ENCODE data around the gene PRIM1. TPM values are rescaled to one million over a fixed set of nuclear protein-coding genes. Genes with fewer than 3 reads are reported as not detected.
"Not testable (repeated sequence)": the region's sequence is repeated elsewhere in the genome, so short reads cannot be mapped to it uniquely, and the experiment has no call there.

Gene PRIM1
- total RNA-seq, 2 experiments from 2014 or later, result 45.0 to 46.2 TPM

DNA sequence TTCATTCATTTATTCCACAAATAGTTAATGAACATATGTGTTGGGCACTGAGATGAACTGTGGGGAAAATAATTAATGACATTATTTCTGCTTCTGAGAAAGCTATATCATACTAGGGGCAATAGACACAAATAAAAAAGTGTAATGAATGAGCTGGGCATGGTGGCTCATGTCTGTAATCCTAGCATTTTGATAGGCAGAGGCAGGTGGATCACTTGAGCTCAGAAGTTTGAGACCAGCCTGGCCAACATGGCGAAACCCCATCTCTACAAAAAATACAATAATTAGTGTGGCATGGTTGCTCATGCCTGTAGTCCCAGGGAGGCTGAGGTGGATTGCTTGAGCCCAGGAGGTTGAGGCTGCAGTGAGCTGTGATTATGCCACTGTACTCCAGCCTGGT lies 5.8 kb upstream of the PRIM1 start:
- POLR2A ChIA-PET; H3K4me3 Mint-ChIP-seq; H3K27ac Mint-ChIP-seq; DNase-seq; H3K9me3 Mint-ChIP-seq; H3K36me3 Mint-ChIP-seq (ENCODE audit: low read depth); H3K27me3 Mint-ChIP-seq: not testable (repeated sequence)
- H3K4me1 Mint-ChIP-seq, result peaks cover 20% of the 10 kb centered on the region
- CTCF ChIA-PET, result interaction anchor here (0.9 to 7.2 kb wide), 10 partner anchors 11 to 354 kb away, joined by 3 to 66 read pairs (median 6); partner anchors contain the start of genes NACA, STAT6 and ZBTB39

DNA sequence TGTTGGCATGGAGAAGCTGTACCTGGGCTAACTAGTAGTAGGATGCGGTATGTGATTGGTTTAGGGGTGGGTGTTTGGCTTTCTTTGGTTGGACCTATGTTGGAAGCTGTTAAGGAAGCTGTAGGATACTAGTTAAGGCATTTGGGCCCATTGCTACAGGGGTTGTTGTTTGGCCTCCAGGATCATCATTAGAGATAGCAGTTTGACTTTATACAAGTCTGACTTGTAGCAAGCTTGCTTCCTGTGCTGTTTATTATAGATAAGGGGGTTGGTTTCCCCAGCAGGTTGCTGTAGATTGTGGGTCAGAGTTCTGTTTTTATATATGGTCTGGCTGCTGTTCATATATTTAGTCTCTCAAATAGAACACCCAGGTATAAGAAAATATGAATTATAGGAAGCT lies 1.4 kb upstream of the PRIM1 start:
- H3K9me3 Mint-ChIP-seq, result peaks cover 4% of the 10 kb centered on the region
- no peak for DNase-seq
- H3K27ac Mint-ChIP-seq, result no peak overlapping the region
- H3K4me1 Mint-ChIP-seq, result peaks cover 47% of the 10 kb centered on the region
- peak overlapping the region; percentile 39 for H3K4me3 Mint-ChIP-seq
- CTCF ChIA-PET, result interaction anchor here (0.7 to 7.2 kb wide), 4 partner anchors 10 to 325 kb away, joined by 3 to 66 read pairs (median 6); partner anchors contain the start of gene NEMP1
- H3K27me3 Mint-ChIP-seq, result no peaks in the 10 kb centered on the region
- POLR2A ChIA-PET, result interaction anchor here (1.2 to 7.9 kb wide), 4 partner anchors 27 to 359 kb away, joined by 3 to 72 read pairs (median 25); partner anchors contain the start of genes NACA, NEMP1 and PTGES3
- H3K36me3 Mint-ChIP-seq (ENCODE audit: low read depth), result peaks cover 29% of the 10 kb centered on the region

DNA sequence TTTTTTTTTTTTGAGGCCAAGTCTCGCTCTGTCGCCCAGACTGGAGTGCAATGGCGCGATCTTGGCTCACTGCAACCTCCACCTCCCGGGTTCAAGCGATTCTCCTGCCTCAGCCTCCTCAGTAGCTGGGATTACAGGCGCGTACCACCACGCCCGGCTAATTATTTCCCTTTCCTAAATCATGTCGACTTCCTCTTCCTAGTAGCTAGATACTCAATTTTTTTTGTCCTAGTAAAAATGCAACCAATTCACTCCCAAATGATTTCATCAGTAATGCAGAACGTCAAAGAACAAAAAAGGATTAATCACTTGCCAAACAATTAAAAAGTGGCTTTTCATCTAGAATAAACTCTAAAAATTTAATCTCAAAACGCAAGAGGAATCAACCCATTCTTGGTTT lies 1.5 kb downstream of the PRIM1 start:
- H3K27me3 Mint-ChIP-seq, H3K9me3 Mint-ChIP-seq, DNase-seq: not testable (repeated sequence)
- Mint-ChIP-seq H3K4me3 (peak overlapping the region; percentile 99), H3K4me1 (peaks cover 53% of the 10 kb centered on the region), H3K27ac (peak overlapping the region; percentile 52), H3K36me3 (ENCODE audit: low read depth) (peaks cover 54% of the 10 kb centered on the region)
- CTCF ChIA-PET, result interaction anchor here (1.1 to 3.0 kb wide), 3 partner anchors 114 to 361 kb away, joined by 4 to 8 read pairs (median 7); partner anchors contain the start of gene STAT6
- POLR2A ChIA-PET, result interaction anchor here (1.0 to 7.9 kb wide), 11 partner anchors 8 to 479 kb away, joined by 3 to 72 read pairs (median 11); partner anchors contain the start of genes ATP5F1B, NACA, NEMP1 and PTGES3

DNA sequence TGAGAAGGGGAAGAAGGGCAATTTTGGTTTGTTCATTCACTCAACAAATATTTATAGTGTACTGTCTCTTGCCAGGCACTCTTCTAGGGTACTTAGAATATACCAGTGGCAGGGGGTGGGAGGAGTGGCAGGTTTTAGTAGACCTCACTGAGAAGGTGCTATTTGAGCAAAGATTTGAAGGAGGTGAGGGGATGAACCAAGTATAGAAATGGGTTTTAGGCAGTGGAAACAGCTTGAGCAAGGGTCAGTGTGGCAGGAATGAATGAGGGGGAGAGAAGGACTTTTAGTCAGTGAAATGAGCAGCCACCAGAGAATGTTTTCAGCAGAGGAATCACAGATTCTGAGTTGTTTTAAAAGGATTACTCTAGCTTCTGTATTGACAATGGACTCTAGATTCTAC lies 2.3 kb downstream of the PRIM1 start:
- Mint-ChIP-seq H3K4me3 (peak overlapping the region; percentile 61), H3K9me3 (no peaks in the 10 kb centered on the region), H3K27ac (peak overlapping the region; percentile 75), H3K4me1 (peaks cover 50% of the 10 kb centered on the region), H3K27me3 (no peaks in the 10 kb centered on the region), H3K36me3 (ENCODE audit: low read depth) (peaks cover 54% of the 10 kb centered on the region)
- ChIA-PET CTCF (interaction anchor here (1.1 to 2.1 kb wide), 3 partner anchors 24 to 272 kb away, joined by 3 to 7 read pairs (median 4); partner anchors contain the start of gene NACA), POLR2A (interaction anchor here (1.4 to 7.9 kb wide), 3 partner anchors 24 to 114 kb away, joined by 3 to 72 read pairs (median 11); partner anchors contain the start of gene NACA)
- DNase-seq, result no peak

DNA sequence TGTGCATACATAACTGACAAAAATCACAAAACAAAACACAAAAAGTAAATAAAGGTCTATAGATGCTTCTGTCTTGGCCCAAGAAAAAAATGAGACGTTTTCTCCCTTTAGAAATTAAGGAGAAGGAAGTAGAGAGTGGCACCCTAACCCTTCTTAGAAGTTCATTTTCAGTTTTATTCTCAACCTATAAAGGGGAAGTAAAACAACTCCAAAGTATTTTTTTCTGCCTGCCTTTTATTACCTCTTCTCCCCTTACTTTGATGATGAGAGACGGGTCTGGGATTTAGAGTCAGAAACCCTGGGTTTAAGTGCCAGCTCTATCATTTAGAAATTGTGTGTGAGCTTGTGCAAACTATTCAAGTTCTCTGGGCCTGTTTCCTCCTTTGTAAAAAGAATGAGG lies 2.8 kb downstream of the PRIM1 start:
- CTCF ChIA-PET, result interaction anchor here (1.1 to 2.1 kb wide), 3 partner anchors 23 to 272 kb away, joined by 3 to 7 read pairs (median 4); partner anchors contain the start of gene NACA
- Mint-ChIP-seq H3K27ac (peak overlapping the region; percentile 75), H3K4me3 (peak overlapping the region; percentile 61), H3K27me3 (no peaks in the 10 kb centered on the region), H3K4me1 (peaks cover 50% of the 10 kb centered on the region), H3K9me3 (no peaks in the 10 kb centered on the region), H3K36me3 (ENCODE audit: low read depth) (peaks cover 57% of the 10 kb centered on the region)
- no peak for DNase-seq
- POLR2A ChIA-PET, result interaction anchor here (1.4 to 7.9 kb wide), 3 partner anchors 23 to 114 kb away, joined by 3 to 72 read pairs (median 11); partner anchors contain the start of gene NACA

DNA sequence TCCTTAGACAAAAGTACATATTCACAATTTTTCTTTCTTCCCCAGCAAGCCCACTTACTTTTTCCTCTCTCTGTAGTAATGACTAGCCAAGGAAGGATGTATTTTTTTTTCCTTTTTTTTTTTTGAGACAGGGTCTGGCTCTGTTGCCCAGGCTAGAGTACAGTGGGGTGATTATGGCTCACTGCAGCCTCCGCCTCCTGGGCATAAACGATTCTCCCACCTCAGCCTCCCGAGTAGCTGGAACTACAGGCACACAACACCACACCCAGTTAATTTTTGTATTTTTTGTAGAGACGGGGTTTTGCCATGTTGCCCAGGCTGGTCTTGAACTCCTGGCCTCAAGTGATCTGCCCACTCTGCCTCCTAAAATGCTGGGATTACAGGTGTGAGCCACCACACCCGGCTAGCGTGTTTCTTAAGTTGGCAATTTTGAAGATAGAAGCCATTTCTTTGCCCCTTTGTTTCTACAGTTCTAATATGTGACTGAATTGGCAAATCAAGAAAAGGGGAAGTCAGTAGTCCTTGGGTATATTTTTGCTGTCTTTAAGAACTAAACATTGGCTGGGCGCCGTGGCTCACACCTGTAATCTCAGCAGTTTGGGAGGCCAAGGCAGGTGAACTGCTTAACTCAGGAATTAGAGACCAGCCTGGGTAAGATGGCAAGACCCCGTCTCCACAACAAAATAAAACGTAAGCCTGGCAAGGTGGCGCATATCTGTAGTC lies 23.8 kb downstream of the PRIM1 start:
- Mint-ChIP-seq H3K27me3 (no peaks in the 10 kb centered on the region), H3K9me3 (no peaks in the 10 kb centered on the region), H3K27ac (no peak overlapping the region), H3K4me1 (peaks cover 17% of the 10 kb centered on the region), H3K36me3 (ENCODE audit: low read depth) (peaks cover 73% of the 10 kb centered on the region), H3K4me3 (no peak overlapping the region)
- DNase-seq, result no peak
- ChIA-PET CTCF (no interaction called here), POLR2A (interaction anchor here (4.7 kb wide), 1 partner anchor 41 kb away, joined by 123 read pairs; the partner anchor contains the start of gene PTGES3)

DNA sequence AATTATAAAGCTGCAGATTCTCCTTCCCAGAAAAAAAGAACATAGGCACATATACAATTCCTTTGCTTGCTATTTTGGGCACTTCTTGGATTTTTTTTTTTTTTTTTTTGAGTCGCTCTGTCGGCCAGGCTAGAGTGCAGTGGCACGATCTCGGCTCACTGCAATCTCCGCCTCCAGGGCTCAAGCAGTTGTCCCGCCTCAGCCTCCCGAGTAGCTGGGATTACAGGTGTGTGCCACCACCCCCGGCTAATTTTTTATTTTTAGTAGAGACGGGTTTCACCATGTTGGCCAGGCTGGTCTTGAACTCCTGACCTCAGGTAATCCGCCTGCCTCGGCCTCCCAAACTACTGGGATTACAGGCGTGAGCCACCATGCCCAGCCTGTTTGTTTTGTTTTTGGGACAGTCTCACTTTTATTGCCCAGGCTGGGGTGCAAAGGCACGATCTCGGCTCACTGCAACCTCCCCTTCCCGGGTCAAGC lies 25.9 kb downstream of the PRIM1 start:
- not testable (repeated sequence) for H3K27me3 Mint-ChIP-seq, H3K9me3 Mint-ChIP-seq, DNase-seq
- ChIA-PET POLR2A (interaction anchor here (0.6 to 4.7 kb wide), 25 partner anchors 8 to 709 kb away, joined by 3 to 123 read pairs (median 5); partner anchors contain the start of genes ATP5F1B, INHBC, NAB2 and PRIM1), CTCF (interaction anchor here (0.9 to 2.9 kb wide), 9 partner anchors 23 to 386 kb away, joined by 3 to 9 read pairs (median 4); partner anchors contain the start of gene PTGES3)
- peak overlapping the region; percentile 94 for H3K4me3 Mint-ChIP-seq
- peaks cover 38% of the 10 kb centered on the region for H3K4me1 Mint-ChIP-seq
- H3K27ac Mint-ChIP-seq, result peak overlapping the region; percentile 97
- peaks cover 78% of the 10 kb centered on the region for H3K36me3 Mint-ChIP-seq (ENCODE audit: low read depth)

DNA sequence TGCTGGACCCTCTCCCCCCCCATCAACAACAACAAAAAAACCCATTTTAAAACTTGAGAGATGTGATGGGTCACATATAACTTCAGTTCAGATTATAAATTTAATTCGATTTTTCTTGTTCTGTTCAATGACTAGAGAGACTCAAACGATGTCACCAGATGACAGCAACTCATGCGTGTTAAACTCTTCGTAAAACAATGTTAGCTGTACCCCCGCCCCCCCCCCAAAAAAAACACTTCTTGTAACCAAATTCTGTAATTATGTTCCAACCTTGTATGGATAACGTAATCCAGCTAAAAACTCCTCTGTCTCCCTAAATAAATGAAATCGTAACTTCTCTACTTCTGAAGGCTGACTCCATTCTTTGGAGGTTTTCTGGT lies 26.4 kb downstream of the PRIM1 start:
- ChIA-PET POLR2A (interaction anchor here (0.5 to 4.7 kb wide), 39 partner anchors 9 to 709 kb away, joined by 3 to 123 read pairs (median 4); partner anchors contain the start of genes ATP5F1B, INHBC, NAB2 and NEMP1), CTCF (interaction anchor here (0.8 to 2.9 kb wide), 12 partner anchors 11 to 387 kb away, joined by 3 to 9 read pairs (median 4); partner anchors contain the start of genes PRIM1 and PTGES3)
- no peak for DNase-seq
- Mint-ChIP-seq H3K27me3 (no peaks in the 10 kb centered on the region), H3K4me3 (peak overlapping the region; percentile 94), H3K27ac (peak overlapping the region; percentile 97), H3K9me3 (no peaks in the 10 kb centered on the region), H3K36me3 (ENCODE audit: low read depth) (peaks cover 78% of the 10 kb centered on the region), H3K4me1 (peaks cover 43% of the 10 kb centered on the region)

DNA sequence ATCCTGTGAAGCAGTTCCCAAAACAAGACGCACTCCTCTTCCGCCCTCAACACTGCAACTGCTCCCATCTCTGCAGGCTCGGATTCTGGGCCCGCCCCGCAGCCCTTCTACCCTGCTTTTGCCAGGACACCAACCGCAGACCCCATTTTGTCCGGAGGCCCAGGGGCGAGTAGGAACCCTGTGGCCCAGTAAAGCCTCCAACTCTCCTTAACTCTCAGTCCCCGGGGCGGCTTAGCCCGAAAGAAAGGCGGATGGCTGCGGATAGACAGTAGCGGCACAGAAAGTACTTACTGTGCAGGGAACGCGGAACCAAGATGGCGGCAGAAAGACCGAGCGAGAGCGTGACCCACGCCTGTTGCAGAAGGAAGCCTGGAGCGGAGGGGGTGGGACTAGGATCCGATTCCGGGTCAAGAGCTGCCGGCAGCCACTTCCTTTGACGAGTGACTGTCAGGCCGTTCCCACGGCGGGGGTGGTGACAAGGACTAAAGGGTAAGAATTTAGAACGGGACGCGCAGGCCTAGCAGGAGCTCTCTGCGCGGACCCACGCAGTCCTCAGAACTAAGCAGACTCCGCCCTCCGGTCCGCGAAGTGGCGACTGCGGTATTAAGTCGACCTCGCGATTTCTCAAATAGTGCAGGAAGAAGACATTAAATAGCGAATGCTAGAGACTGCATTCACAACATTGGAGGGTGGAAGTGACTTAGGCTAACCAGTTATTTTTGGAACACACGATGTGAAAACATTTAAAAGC lies 27.0 kb downstream of the PRIM1 start, which contains the start of gene NACA:
NACA (minus strand) TSS at position 328 of the 751 bp plus-strand sequence. CDS start 778 bp downstream, outside the sequence.
- no peaks in the 10 kb centered on the region for H3K9me3 Mint-ChIP-seq
- peak within 1 kb of the TSS; percentile 94 for H3K4me3 Mint-ChIP-seq
- no peaks in the 10 kb centered on the region for H3K27me3 Mint-ChIP-seq
- DNase-seq, result peak; percentile 99
- peak within 1 kb of the TSS; percentile 97 for H3K27ac Mint-ChIP-seq
- H3K36me3 Mint-ChIP-seq (ENCODE audit: low read depth), result peaks cover 83% of the 10 kb centered on the region
- peaks cover 49% of the 10 kb centered on the region for H3K4me1 Mint-ChIP-seq
- ChIA-PET POLR2A (interaction anchor here (0.5 to 4.7 kb wide), 39 partner anchors 8 to 733 kb away, joined by 3 to 123 read pairs (median 4); partner anchors contain the start of genes ATP5F1B, INHBC, NAB2 and NEMP1), CTCF (interaction anchor here (0.8 to 2.9 kb wide), 12 partner anchors 11 to 387 kb away, joined by 3 to 9 read pairs (median 4); partner anchors contain the start of genes PRIM1 and PTGES3)

DNA sequence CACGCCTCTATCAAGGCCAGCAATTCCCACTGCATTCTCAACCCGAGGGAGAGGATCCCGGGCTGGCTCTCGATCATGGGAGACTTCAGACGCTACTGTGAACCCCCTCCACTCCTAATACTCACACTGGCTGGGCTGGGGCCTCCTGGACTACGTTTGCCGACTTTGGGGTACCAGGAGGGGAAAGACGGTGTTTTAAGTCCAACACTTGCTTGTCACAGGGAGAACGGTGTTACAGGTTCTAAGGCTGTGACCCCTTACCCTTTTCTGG lies 27.5 kb downstream of the PRIM1 start:
- no peaks in the 10 kb centered on the region for H3K27me3 Mint-ChIP-seq
- ChIA-PET CTCF (interaction anchor here (1.0 to 1.8 kb wide), 4 partner anchors 20 to 37 kb away, joined by 3 to 9 read pairs (median 4); partner anchors contain the start of genes PRIM1 and PTGES3), POLR2A (interaction anchor here (0.7 to 8.9 kb wide), 17 partner anchors 26 to 734 kb away, joined by 3 to 155 read pairs (median 6); partner anchors contain the start of genes ATP5F1B, BAZ2A, PRIM1 and PTGES3)
- H3K4me1 Mint-ChIP-seq, result peaks cover 54% of the 10 kb centered on the region
- no peaks in the 10 kb centered on the region for H3K9me3 Mint-ChIP-seq
- H3K27ac Mint-ChIP-seq, result peak overlapping the region; percentile 97
- H3K4me3 Mint-ChIP-seq, result peak overlapping the region; percentile 94
- peaks cover 84% of the 10 kb centered on the region for H3K36me3 Mint-ChIP-seq (ENCODE audit: low read depth)
- DNase-seq, result peak; percentile 24

DNA sequence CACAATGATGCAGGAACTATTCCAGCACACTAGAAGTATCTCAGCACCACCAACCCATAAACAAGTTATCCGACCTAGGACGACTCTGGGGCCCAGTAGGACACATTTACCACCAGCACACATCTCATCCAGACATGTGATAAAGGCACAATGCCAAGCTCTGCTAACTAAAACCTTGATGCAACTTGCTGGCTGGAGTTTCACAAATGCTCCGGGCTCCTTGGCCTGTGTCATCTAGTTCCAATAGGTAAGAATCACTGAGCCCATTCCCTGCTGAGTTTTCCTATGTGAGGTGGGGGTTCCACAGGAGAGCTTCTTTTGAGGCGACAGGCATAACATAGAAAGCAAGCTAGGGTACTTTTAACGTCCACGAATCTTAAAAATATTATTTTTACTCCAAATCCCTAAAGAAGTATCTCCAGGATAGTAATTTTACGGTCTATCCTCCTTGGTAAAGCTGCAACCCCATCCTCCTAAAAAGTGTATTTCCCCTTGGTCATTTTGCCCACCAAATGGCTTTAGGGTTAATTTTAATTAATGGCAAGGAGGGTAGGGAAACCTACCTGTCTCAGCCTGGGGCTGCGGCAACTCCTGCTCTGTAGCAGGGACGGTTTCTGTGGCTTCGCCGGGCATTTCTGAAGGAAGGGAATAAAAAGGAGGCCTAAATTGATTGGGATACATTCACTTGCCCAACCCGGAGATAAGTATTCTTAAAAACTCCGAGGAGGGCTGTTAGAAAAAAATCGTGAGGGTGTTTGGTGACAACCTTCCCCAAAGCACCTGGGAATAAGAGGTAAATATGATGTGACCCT lies 28.0 kb downstream of the PRIM1 start:
- DNase-seq, result no peak
- ChIA-PET POLR2A (interaction anchor here (0.9 to 8.9 kb wide), 10 partner anchors 10 to 95 kb away, joined by 3 to 155 read pairs (median 4); partner anchors contain the start of genes ATP5F1B, BAZ2A and PTGES3), CTCF (interaction anchor here (0.6 kb wide), 1 partner anchor 352 kb away, joined by 3 read pairs; no protein-coding TSS in a partner anchor)
- Mint-ChIP-seq H3K9me3 (no peaks in the 10 kb centered on the region), H3K4me3 (peak overlapping the region; percentile 94), H3K27me3 (no peaks in the 10 kb centered on the region), H3K4me1 (peaks cover 59% of the 10 kb centered on the region), H3K36me3 (ENCODE audit: low read depth) (peaks cover 85% of the 10 kb centered on the region), H3K27ac (peak overlapping the region; percentile 97)

Data from activated CD4-positive, alpha-beta memory T cell treated with anti-CD3 and anti-CD28 coated beads, Interleukin-2, amount 10 ng/mL, durations not matched to agents 7 days and 5 days (primary cell).